Measurements from ENCODE around the gene SYNGR1.

SYNGR1 gene

GRCh38 chr22:39379756-39380730 is 30.3 kb downstream of the SYNGR1 start:
- no peak for DNase-seq
- Histone ChIP-seq H3K4me2 (ENCODE audit: low read length) (no peak overlapping the region), H3K9ac (ENCODE audit: low read length) (no peak overlapping the region), H4K8ac (ENCODE audit: low read depth, low read length) (no peak overlapping the region), H3K4ac (ENCODE audit: low read depth, low read length) (no peak overlapping the region), H4K91ac (ENCODE audit: low read depth, low read length) (peak overlapping the region; percentile 13), H3K27me3 (ENCODE audit: insufficient read depth, low read length) (no peaks in the 10 kb centered on the region), H2AK5ac (ENCODE audit: low read length) (no peak overlapping the region), H2BK12ac (ENCODE audit: low read length) (no peak overlapping the region), H2BK5ac (ENCODE audit: low read depth, low read length, poor library complexity) (no peak overlapping the region), H2BK120ac (ENCODE audit: insufficient read depth, low read length, poor library complexity) (no peak overlapping the region), H3K9me3 (ENCODE audit: insufficient read depth, low read depth, low read length) (no peaks in the 10 kb centered on the region), H3K27ac (ENCODE audit: low read depth, low read length) (peak overlapping the region; percentile 48), H3K4me1 (ENCODE audit: control insufficient read depth in 1 of 2, insufficient read depth in 2 of 2, low read length in 2 of 2) (peaks cover 0 to 16% of the 10 kb centered on the region in 2 experiments), H3K79me1 (ENCODE audit: low read length) (peaks cover 2% of the 10 kb centered on the region), H3K14ac (ENCODE audit: low read length) (no peak overlapping the region), H3K23ac (ENCODE audit: low read length) (no peak overlapping the region), H3K36me3 (ENCODE audit: control insufficient read depth in 1 of 2, insufficient read depth in 2 of 2, low read length in 2 of 2) (peaks cover 3 to 4% of the 10 kb centered on the region in 2 experiments), H3K18ac (ENCODE audit: low read length) (no peak overlapping the region), H4K12ac (ENCODE audit: low read depth, low read length) (no peak overlapping the region), H3K4me3 (ENCODE audit: low read depth, low read length) (no peak overlapping the region), H3K79me2 (ENCODE audit: control insufficient read depth, insufficient read depth, low read length, poor library complexity) (no peaks in the 10 kb centered on the region), H2AFZ (ENCODE audit: insufficient read depth, low read length, poor library complexity) (no peak overlapping the region)
- WGBS (ENCODE audit: extremely low coverage, insufficient coverage, insufficient read length): no CpG with 5 or more reads among the region's 15 CpGs

GRCh38 chr22:39381009-39381755 is 31.4 kb downstream of the SYNGR1 start:
- Histone ChIP-seq H3K79me2 (ENCODE audit: control insufficient read depth, insufficient read depth, low read length, poor library complexity) (no peaks in the 10 kb centered on the region), H2BK12ac (ENCODE audit: low read length) (no peak overlapping the region), H2AFZ (ENCODE audit: insufficient read depth, low read length, poor library complexity) (no peak overlapping the region), H3K36me3 (ENCODE audit: control insufficient read depth in 1 of 2, insufficient read depth in 2 of 2, low read length in 2 of 2) (peaks cover 3 to 4% of the 10 kb centered on the region in 2 experiments), H3K4me3 (ENCODE audit: low read depth, low read length) (no peak overlapping the region), H3K4me2 (ENCODE audit: low read length) (no peak overlapping the region), H3K9me3 (ENCODE audit: insufficient read depth, low read depth, low read length) (no peaks in the 10 kb centered on the region), H3K4me1 (ENCODE audit: control insufficient read depth in 1 of 2, insufficient read depth in 2 of 2, low read length in 2 of 2) (peaks cover 0 to 16% of the 10 kb centered on the region in 2 experiments), H3K27ac (ENCODE audit: low read depth, low read length) (peak overlapping the region; percentile 5), H3K18ac (ENCODE audit: low read length) (no peak overlapping the region), H4K8ac (ENCODE audit: low read depth, low read length) (no peak overlapping the region), H4K12ac (ENCODE audit: low read depth, low read length) (no peak overlapping the region), H2BK5ac (ENCODE audit: low read depth, low read length, poor library complexity) (no peak overlapping the region), H2BK120ac (ENCODE audit: insufficient read depth, low read length, poor library complexity) (peak overlapping the region; percentile 26), H3K9ac (ENCODE audit: low read length) (no peak overlapping the region), H3K14ac (ENCODE audit: low read length) (no peak overlapping the region), H4K91ac (ENCODE audit: low read depth, low read length) (peak overlapping the region; percentile 53), H3K27me3 (ENCODE audit: insufficient read depth, low read length) (no peaks in the 10 kb centered on the region), H3K23ac (ENCODE audit: low read length) (no peak overlapping the region), H2AK5ac (ENCODE audit: low read length) (no peak overlapping the region), H3K79me1 (ENCODE audit: low read length) (peaks cover 2% of the 10 kb centered on the region), H3K4ac (ENCODE audit: low read depth, low read length) (no peak overlapping the region)
- WGBS (ENCODE audit: extremely low coverage, insufficient coverage, insufficient read length): no CpG with 5 or more reads among the region's 14 CpGs
- DNase-seq: peak; percentile 98

GRCh38 chr22:39381930-39382329 is 32.1 kb downstream of the SYNGR1 start:
- Histone ChIP-seq H3K14ac (ENCODE audit: low read length) (no peak overlapping the region), H3K4me2 (ENCODE audit: low read length) (no peak overlapping the region), H3K4ac (ENCODE audit: low read depth, low read length) (no peak overlapping the region), H2AFZ (ENCODE audit: insufficient read depth, low read length, poor library complexity) (no peak overlapping the region), H3K18ac (ENCODE audit: low read length) (no peak overlapping the region), H3K79me2 (ENCODE audit: control insufficient read depth, insufficient read depth, low read length, poor library complexity) (no peaks in the 10 kb centered on the region), H3K23ac (ENCODE audit: low read length) (no peak overlapping the region), H4K91ac (ENCODE audit: low read depth, low read length) (no peak overlapping the region), H3K4me3 (ENCODE audit: low read depth, low read length) (no peak overlapping the region), H4K12ac (ENCODE audit: low read depth, low read length) (no peak overlapping the region), H3K79me1 (ENCODE audit: low read length) (peaks cover 2% of the 10 kb centered on the region), H3K9me3 (ENCODE audit: insufficient read depth, low read depth, low read length) (no peaks in the 10 kb centered on the region), H2BK120ac (ENCODE audit: insufficient read depth, low read length, poor library complexity) (no peak overlapping the region), H4K8ac (ENCODE audit: low read depth, low read length) (no peak overlapping the region), H3K36me3 (ENCODE audit: control insufficient read depth in 1 of 2, insufficient read depth in 2 of 2, low read length in 2 of 2) (peaks cover 3 to 4% of the 10 kb centered on the region in 2 experiments), H3K9ac (ENCODE audit: low read length) (no peak overlapping the region), H2BK12ac (ENCODE audit: low read length) (no peak overlapping the region), H3K4me1 (ENCODE audit: control insufficient read depth in 1 of 2, insufficient read depth in 2 of 2, low read length in 2 of 2) (peaks cover 0 to 16% of the 10 kb centered on the region in 2 experiments), H3K27me3 (ENCODE audit: insufficient read depth, low read length) (no peaks in the 10 kb centered on the region), H2AK5ac (ENCODE audit: low read length) (no peak overlapping the region), H3K27ac (ENCODE audit: low read depth, low read length) (no peak overlapping the region), H2BK5ac (ENCODE audit: low read depth, low read length, poor library complexity) (no peak overlapping the region)
- no peak for DNase-seq
- WGBS (ENCODE audit: extremely low coverage, insufficient coverage, insufficient read length): no CpG with 5 or more reads among the region's 8 CpGs

- Histone ChIP-seq H4K8ac (ENCODE audit: low read depth, low read length) (no peak overlapping the region), H3K27me3 (ENCODE audit: insufficient read depth, low read length) (no peaks in the 10 kb centered on the region), H3K4me2 (ENCODE audit: low read length) (no peak overlapping the region), H3K79me2 (ENCODE audit: control insufficient read depth, insufficient read depth, low read length, poor library complexity) (no peaks in the 10 kb centered on the region), H3K9ac (ENCODE audit: low read length) (no peak overlapping the region), H2BK120ac (ENCODE audit: insufficient read depth, low read length, poor library complexity) (no peak overlapping the region), H4K91ac (ENCODE audit: low read depth, low read length) (peak overlapping the region; percentile 7), H3K4me1 (ENCODE audit: control insufficient read depth in 1 of 2, insufficient read depth in 2 of 2, low read length in 2 of 2) (peaks cover 0 to 16% of the 10 kb centered on the region in 2 experiments), H3K4me3 (ENCODE audit: low read depth, low read length) (no peak overlapping the region), H3K14ac (ENCODE audit: low read length) (no peak overlapping the region), H4K12ac (ENCODE audit: low read depth, low read length) (no peak overlapping the region), H3K27ac (ENCODE audit: low read depth, low read length) (no peak overlapping the region), H3K18ac (ENCODE audit: low read length) (no peak overlapping the region), H2BK5ac (ENCODE audit: low read depth, low read length, poor library complexity) (no peak overlapping the region), H3K79me1 (ENCODE audit: low read length) (peaks cover 2% of the 10 kb centered on the region), H3K36me3 (ENCODE audit: control insufficient read depth in 1 of 2, insufficient read depth in 2 of 2, low read length in 2 of 2) (peaks cover 2 to 4% of the 10 kb centered on the region in 2 experiments), H3K23ac (ENCODE audit: low read length) (no peak overlapping the region), H3K9me3 (ENCODE audit: insufficient read depth, low read depth, low read length) (no peaks in the 10 kb centered on the region), H2BK12ac (ENCODE audit: low read length) (no peak overlapping the region), H2AK5ac (ENCODE audit: low read length) (no peak overlapping the region), H2AFZ (ENCODE audit: insufficient read depth, low read length, poor library complexity) (no peak overlapping the region), H3K4ac (ENCODE audit: low read depth, low read length) (no peak overlapping the region)
- no peak for DNase-seq
- WGBS (ENCODE audit: extremely low coverage, insufficient coverage, insufficient read length): no CpG with 5 or more reads among the region's 5 CpGs
Observed at GRCh38 chr22:39382410-39382809, 32.6 kb downstream of the SYNGR1 start.

Data from trophoblast cell (in vitro differentiated cells and primary cell).